Measurements from ENCODE around the gene PRDX1.

The PRDX1 gene

GRCh38 chr1:45465277-45465676 is 56.4 kb downstream of the PRDX1 start:
- FAIRE-seq (no peak), DNase-seq (ENCODE audit: low spot score) (no peak)

Data from RCC 7860 (cell line).